Esophagus squamous epithelium (tissue), 5 donors: Measurements from ENCODE around the gene STARD9. TPM values are rescaled to one million over a fixed set of nuclear protein-coding genes. Genes with fewer than 3 reads are reported as not detected.
"Not testable (repeated sequence)": the region's sequence is repeated elsewhere in the genome, so short reads cannot be mapped to it uniquely, and the experiment has no call there.

ENCODE experiments used
- DNase-seq: peaks from one replicate; lab custom pipeline; 2025; lab: John Stamatoyannopoulos, UW
- H3K27ac ChIP-seq, 4 donors: fragments of 200-600 bp; sonication (generic); one replicate each; pipeline ENCODE4 v1.5.1; 2016 to 2019; ENCODE audit warnings: mild to moderate bottlenecking in 1 of 4
- H3K27me3 ChIP-seq, 4 donors: fragments of 200-600 bp; sonication (generic); 1 replicate in 3 of 4; 2 replicates in 1 of 4; pipeline versions ENCODE4 v1.5.1 to v1.6.0; 2017 to 2021; ENCODE audit warnings: antibody characterized with exemption in 1 of 4
- H3K36me3 ChIP-seq, 3 donors: fragments of 200-600 bp; sonication (generic); one replicate each; pipeline ENCODE4 v1.5.1; 2016 to 2019
- H3K4me1 ChIP-seq, 3 donors: fragments of 200-600 bp; sonication (generic); one replicate each; pipeline ENCODE4 v1.5.1; 2017 to 2019
- H3K4me3 ChIP-seq, 4 donors: fragments of 200-600 bp; sonication (generic); 1 replicate in 3 of 4; 2 replicates in 1 of 4; pipeline ENCODE4 v1.5.1; 2016 to 2019; ENCODE audit warnings: mild to moderate bottlenecking in 2 of 4, moderate library complexity in 1 of 4
- H3K9me3 ChIP-seq, 3 donors: fragments of 200-600 bp; sonication (generic); one replicate each; pipeline ENCODE4 v1.5.1; 2016 to 2019
- CTCF ChIP-seq, 6 experiments: fragments of 450-650 bp in 4 of 6; fragments of 200-600 bp in 2 of 6; sonication (generic) in 2 of 6; IDR thresholded peaks; one replicate each; pipeline ENCODE4 v1.5.1; 2016 to 2019; ENCODE audit warnings: antibody characterized with exemption in 6 of 6, mild to moderate bottlenecking in 4 of 6, moderate library complexity in 4 of 6
- POLR2A ChIP-seq, 4 donors: fragments of 450-650 bp; IDR thresholded peaks; one replicate each; pipeline ENCODE4 v1.6.1; 2017; ENCODE audit warnings: antibody characterized with exemption in 4 of 4, mild to moderate bottlenecking in 4 of 4, moderate library complexity in 3 of 4
- WGBS, 2 donors: methylation state at CpG; one replicate each; pipeline ENCODE4 v1.1.5; 2018; 5-methylcytosine and 5-hydroxymethylcytosine counted together
- intact Hi-C: fragments of 100-400 bp; cut with DNase I; formaldehyde crosslinking; loops from one replicate; pipeline ENCODE4 v1.15.0; 2022
- total RNA-seq, 4 donors: library from RNA; depleted of rRNA; stranded (reverse); fragments of >200 nt; gene quantifications; one replicate each; pipeline ENCODE4 v1.1.0, GENCODE V29; 2016
- donor health status: DM: yes; HTN: yes; CAD: no.

STARD9 gene
- total RNA-seq, 4 donors from 2014 or later: 1.4 to 14.5 (median 2.3) TPM

DNA sequence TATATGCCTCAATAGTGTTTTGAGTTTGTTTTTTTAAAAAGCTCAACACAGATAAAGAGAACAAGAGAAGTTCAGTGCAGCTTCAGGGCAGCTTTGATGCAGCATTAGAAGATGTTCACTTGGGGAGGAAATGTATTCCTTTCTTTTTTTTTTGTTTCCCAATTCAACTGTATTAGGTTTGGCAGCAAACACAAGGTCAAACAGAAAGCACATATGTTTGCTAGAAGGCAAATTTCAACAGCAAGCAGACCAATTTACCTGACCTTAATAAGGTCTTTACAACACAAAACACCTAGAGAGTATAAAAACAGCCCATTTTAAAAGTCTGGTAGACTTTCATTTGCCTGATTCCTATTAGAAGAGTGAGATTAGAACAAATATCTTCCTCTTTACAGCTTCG lies 168.8 kb downstream of the STARD9 start:
- 88 to 100% methylated on average over 1 of the region's 1 CpG for WGBS, 2 donors
- intact Hi-C loops: no loop called here
- Histone ChIP-seq H3K27ac (no peak overlapping the region), H3K9me3 (no peaks in the 10 kb centered on the region), H3K4me1 (no peaks in the 10 kb centered on the region), H3K36me3 (peaks cover 0 to 14% (median 0%) of the 10 kb centered on the region in 3 donors), H3K4me3 (no peak overlapping the region), H3K27me3 (no peaks in the 10 kb centered on the region)
- no peak for TF ChIP-seq CTCF (IDR thresholded peaks at IDR 0.05)
- no peak for TF ChIP-seq POLR2A (IDR thresholded peaks at IDR 0.05)
- no peak for DNase-seq

- Histone ChIP-seq H3K9me3 (peaks cover 0 to 4% (median 0%) of the 10 kb centered on the region in 3 donors), H3K4me1 (no peaks in the 10 kb centered on the region), H3K27me3 (no peaks in the 10 kb centered on the region), H3K36me3 (peaks cover 0 to 55% (median 0%) of the 10 kb centered on the region in 3 donors), H3K27ac (no peak overlapping the region), H3K4me3 (no peak overlapping the region)
- WGBS, 2 donors: 83 to 88% methylated on average over 1 of the region's 1 CpG
- TF ChIP-seq POLR2A (IDR thresholded peaks at IDR 0.05) (no peak), CTCF (IDR thresholded peaks at IDR 0.05) (no peak)
- no peak for DNase-seq
- intact Hi-C loops: no loop called here
Observed at GRCh38 chr15:42749266-42749665, 173.9 kb downstream of the STARD9 start.

DNA sequence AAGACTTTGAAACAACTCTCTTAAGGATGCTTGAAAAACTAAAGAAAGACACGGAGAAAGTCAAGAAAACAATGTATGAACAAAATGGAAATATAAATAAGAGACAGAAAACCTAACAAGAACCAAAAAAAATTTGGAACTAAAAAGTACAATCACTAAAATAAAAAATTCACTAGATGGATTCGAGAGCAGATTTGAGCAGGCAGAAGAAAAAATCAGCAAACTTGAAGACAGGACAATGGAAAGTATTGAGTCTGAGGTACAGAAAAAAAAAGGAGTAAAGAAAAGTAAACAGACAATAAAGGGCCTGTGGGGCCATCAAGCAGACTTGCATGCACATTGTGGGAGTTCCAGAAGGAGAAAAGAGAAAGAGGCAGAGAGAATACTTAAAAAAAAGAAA lies 174.9 kb downstream of the STARD9 start:
- Histone ChIP-seq H3K4me3 (no peak overlapping the region), H3K36me3 (peaks cover 0 to 53% (median 0%) of the 10 kb centered on the region in 3 donors), H3K27me3 (no peaks in the 10 kb centered on the region), H3K27ac (no peak overlapping the region), H3K4me1 (no peaks in the 10 kb centered on the region), H3K9me3 (peaks cover 0 to 4% (median 0%) of the 10 kb centered on the region in 3 donors)
- WGBS, 2 donors: 97 to 98% methylated on average over 2 of the region's 2 CpGs
- intact Hi-C loops: no loop called here
- no peak for DNase-seq
- TF ChIP-seq POLR2A (IDR thresholded peaks at IDR 0.05): no peak
- no peak for TF ChIP-seq CTCF (IDR thresholded peaks at IDR 0.05)

DNA sequence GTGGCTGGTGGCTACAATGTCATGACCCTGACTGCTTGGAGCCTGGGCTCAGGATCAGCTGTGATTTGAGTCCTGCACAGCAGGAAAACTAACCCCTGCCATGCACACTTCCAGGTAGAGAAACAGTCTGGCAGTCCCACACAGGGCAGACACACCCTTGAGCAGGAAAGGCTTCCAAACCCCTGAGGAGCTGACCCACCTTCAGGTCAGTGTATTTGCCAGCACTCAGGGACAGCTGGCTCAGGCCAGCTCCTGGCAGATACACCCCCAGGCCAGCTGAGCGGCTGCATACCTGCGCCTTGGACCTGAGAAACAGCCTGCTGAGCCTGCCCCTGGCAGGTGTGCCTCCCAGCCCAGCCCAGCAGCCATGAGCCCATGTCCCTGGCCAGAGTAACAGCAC lies 183.7 kb downstream of the STARD9 start:
- Histone ChIP-seq H3K4me1 (peaks cover 0 to 5% (median 0%) of the 10 kb centered on the region in 3 donors), H3K4me3 (no peak overlapping the region), H3K36me3 (peaks cover 0 to 18% (median 0%) of the 10 kb centered on the region in 3 donors), H3K27ac (no peak overlapping the region), H3K27me3 (no peaks in the 10 kb centered on the region), H3K9me3 (peaks cover 0 to 26% (median 16%) of the 10 kb centered on the region in 3 donors)
- no peak for TF ChIP-seq CTCF (IDR thresholded peaks at IDR 0.05)
- no peak for TF ChIP-seq POLR2A (IDR thresholded peaks at IDR 0.05)
- no peak for DNase-seq
- WGBS, 2 donors: 90 to 100% methylated on average over 1 to 2 of the region's 2 CpGs
- intact Hi-C loops: no loop called here

- peaks cover 0 to 28% (median 0%) of the 10 kb centered on the region in 3 donors for H3K36me3 ChIP-seq
- no peak overlapping the region for H3K4me3 ChIP-seq
- TF ChIP-seq POLR2A (IDR thresholded peaks at IDR 0.05) (no peak), CTCF (IDR thresholded peaks at IDR 0.05) (no peak)
- peaks cover 0 to 26% (median 16%) of the 10 kb centered on the region in 3 donors for H3K9me3 ChIP-seq
- no peak overlapping the region for H3K27ac ChIP-seq
- peaks cover 0 to 5% (median 0%) of the 10 kb centered on the region in 3 donors for H3K4me1 ChIP-seq
- DNase-seq: no peak
- H3K27me3 ChIP-seq: no peaks in the 10 kb centered on the region
- WGBS, 2 donors: 75 to 100% methylated on average over 1 of the region's 1 CpG
- intact Hi-C loops: no loop called here
Observed at GRCh38 chr15:42760759-42761158, 185.4 kb downstream of the STARD9 start.

- H3K9me3 ChIP-seq: peaks cover 0 to 26% (median 16%) of the 10 kb centered on the region in 3 donors
- H3K27ac ChIP-seq, DNase-seq, H3K27me3 ChIP-seq, H3K4me3 ChIP-seq, H3K4me1 ChIP-seq, intact Hi-C loops: not testable (repeated sequence)
- 88% methylated on average over 2 of the region's 2 CpGs for WGBS, 2 donors
- peaks cover 0 to 28% (median 0%) of the 10 kb centered on the region in 3 donors for H3K36me3 ChIP-seq
Observed at GRCh38 chr15:42761813-42762212, 186.4 kb downstream of the STARD9 start.

DNA sequence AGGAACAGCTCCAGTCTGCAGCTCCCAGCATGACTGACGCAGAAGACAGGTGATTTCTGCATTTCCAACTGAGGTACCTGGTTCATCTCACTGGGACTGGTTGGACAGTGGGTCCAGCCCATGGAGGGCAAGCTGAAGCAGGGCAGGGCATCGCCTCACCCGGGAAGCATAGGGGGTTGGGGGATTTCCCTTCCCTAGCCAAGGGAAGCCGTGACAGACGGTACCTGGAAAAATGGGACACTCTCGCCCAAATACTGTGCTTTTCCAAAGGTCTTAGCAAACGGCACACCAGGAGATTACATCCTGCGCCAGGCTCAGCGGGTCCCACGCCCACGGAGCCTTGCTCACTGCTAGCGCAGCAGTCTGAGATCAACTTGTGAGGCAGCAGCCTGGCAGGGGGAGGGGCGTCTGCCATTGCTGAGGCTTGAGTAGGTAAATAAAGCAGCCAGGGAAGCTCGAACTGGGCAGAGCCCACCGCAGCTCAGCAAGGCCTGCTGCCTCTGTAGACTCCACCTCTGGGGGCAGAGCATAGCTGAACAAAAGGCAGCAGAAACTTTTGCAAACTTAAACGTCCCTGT lies 188.8 kb downstream of the STARD9 start:
- intact Hi-C loops, DNase-seq, H3K27ac ChIP-seq, H3K4me3 ChIP-seq, H3K4me1 ChIP-seq, H3K27me3 ChIP-seq: not testable (repeated sequence)
- 100% methylated on average over 2 of the region's 16 CpGs for WGBS, 2 donors
- peaks cover 0 to 28% (median 0%) of the 10 kb centered on the region in 3 donors for H3K36me3 ChIP-seq
- peaks cover 0 to 26% (median 16%) of the 10 kb centered on the region in 3 donors for H3K9me3 ChIP-seq

GRCh38 chr15:42766109-42766508 lies 190.7 kb downstream of the STARD9 start:
- intact Hi-C loops, H3K4me3 ChIP-seq: not testable (repeated sequence)
- WGBS, 2 donors: 64 to 90% methylated on average over 4 of the region's 4 CpGs

More at GRCh38 chr15:42766109-42766508, 190.7 kb downstream of the STARD9 start:
- H3K27ac ChIP-seq, DNase-seq, H3K27me3 ChIP-seq, H3K4me1 ChIP-seq: not testable (repeated sequence)
- Histone ChIP-seq H3K9me3 (peaks cover 0 to 15% (median 8%) of the 10 kb centered on the region in 3 donors), H3K36me3 (peaks cover 0 to 28% (median 0%) of the 10 kb centered on the region in 3 donors)
